Glutamatergic neuron (in vitro differentiated cells): ENCODE results near the gene ULBP3. TPM values are rescaled to one million over a fixed set of nuclear protein-coding genes. Genes with fewer than 3 reads are reported as not detected.

Source experiments
- DNase-seq: peaks from one replicate; pipeline ENCODE4 v3.0.0; 2022
- H3K27ac Mint-ChIP-seq: one replicate; pipeline ENCODE4 v1.8.0; 2020; ENCODE audit warnings: mild to moderate bottlenecking, mixed read lengths, inconsistent platforms; ENCODE audit not compliant: unreplicated experiment
- H3K27me3 Mint-ChIP-seq: one replicate; pipeline ENCODE4 v1.8.0; 2020; ENCODE audit warnings: mild to moderate bottlenecking, moderate library complexity, mixed read lengths, inconsistent platforms; ENCODE audit not compliant: unreplicated experiment
- H3K36me3 Mint-ChIP-seq: one replicate; pipeline ENCODE4 v1.8.0; 2020; ENCODE audit warnings: mild to moderate bottlenecking, mixed read lengths, inconsistent platforms; ENCODE audit not compliant: unreplicated experiment
- H3K4me1 Mint-ChIP-seq: one replicate; pipeline ENCODE4 v1.8.0; 2020; ENCODE audit warnings: mild to moderate bottlenecking, low read depth, mixed read lengths, inconsistent platforms; ENCODE audit not compliant: unreplicated experiment
- H3K4me3 Mint-ChIP-seq: one replicate; pipeline ENCODE4 v1.8.0; 2020; ENCODE audit warnings: mild to moderate bottlenecking, mixed read lengths, inconsistent platforms; ENCODE audit not compliant: unreplicated experiment
- H3K9me3 Mint-ChIP-seq: one replicate; pipeline ENCODE4 v1.8.0; 2020; ENCODE audit warnings: mild to moderate bottlenecking, moderate library complexity, mixed read lengths, inconsistent platforms; ENCODE audit not compliant: unreplicated experiment
- CTCF ChIP-seq: fragments of 200-600 bp; sonication (generic); IDR thresholded peaks from one replicate; pipeline ENCODE4 v1.5.0; 2021; ENCODE audit not compliant: partially characterized antibody, unreplicated experiment
- total RNA-seq: library from RNA; stranded (reverse); fragmentation: NEBNext Ultra II Directional; extraction: Animal tissue kit (Norgen Biotek cat#: 25700); gene quantifications from one replicate; pipeline ENCODE4 v1.2.1, GENCODE V29; 2021; ENCODE audit not compliant: unreplicated experiment

The ULBP3 gene
- total RNA-seq, 1 donor from 2014 or later, result 7.5 TPM

GRCh38 chr6:150032598-150032997, 36.3 kb downstream of the ULBP3 start:
- Mint-ChIP-seq H3K27me3 (peaks cover 21% of the 10 kb centered on the region), H3K4me3 (no peak overlapping the region), H3K4me1 (peaks cover 5% of the 10 kb centered on the region), H3K27ac (no peak overlapping the region), H3K9me3 (peaks cover 5% of the 10 kb centered on the region), H3K36me3 (no peaks in the 10 kb centered on the region)
- no peak for DNase-seq
- TF ChIP-seq CTCF, result no peak

- no peaks in the 10 kb centered on the region for H3K36me3 Mint-ChIP-seq
Measured at GRCh38 chr6:150030611-150031010, 38.3 kb downstream of the ULBP3 start.

GRCh38 chr6:150029749-150030148, 39.2 kb downstream of the ULBP3 start:
- DNase-seq, result no peak
- Mint-ChIP-seq H3K4me3 (no peak overlapping the region), H3K27me3 (peaks cover 13% of the 10 kb centered on the region), H3K9me3 (peaks cover 5% of the 10 kb centered on the region), H3K4me1 (peaks cover 3% of the 10 kb centered on the region), H3K36me3 (no peaks in the 10 kb centered on the region), H3K27ac (no peak overlapping the region)
- TF ChIP-seq CTCF, result no peak

More at GRCh38 chr6:150030611-150031010, 38.3 kb downstream of the ULBP3 start:
- H3K9me3 Mint-ChIP-seq, result peaks cover 4% of the 10 kb centered on the region
- peaks cover 15% of the 10 kb centered on the region for H3K27me3 Mint-ChIP-seq
- peaks cover 3% of the 10 kb centered on the region for H3K4me1 Mint-ChIP-seq
- DNase-seq, result no peak
- no peak overlapping the region for H3K27ac Mint-ChIP-seq
- TF ChIP-seq CTCF, result no peak
- no peak overlapping the region for H3K4me3 Mint-ChIP-seq

GRCh38 chr6:150029276-150029675, 39.6 kb downstream of the ULBP3 start:
- H3K4me3 Mint-ChIP-seq, result no peak overlapping the region
- peaks cover 15% of the 10 kb centered on the region for H3K27me3 Mint-ChIP-seq
- no peak for TF ChIP-seq CTCF
- peaks cover 5% of the 10 kb centered on the region for H3K9me3 Mint-ChIP-seq
- H3K36me3 Mint-ChIP-seq, result no peaks in the 10 kb centered on the region
- DNase-seq, result no peak
- H3K4me1 Mint-ChIP-seq, result peaks cover 3% of the 10 kb centered on the region
- no peak overlapping the region for H3K27ac Mint-ChIP-seq

GRCh38 chr6:150028799-150029198, 40.1 kb downstream of the ULBP3 start:
- Mint-ChIP-seq H3K36me3 (no peaks in the 10 kb centered on the region), H3K4me1 (peaks cover 3% of the 10 kb centered on the region), H3K27me3 (peaks cover 15% of the 10 kb centered on the region), H3K9me3 (peaks cover 5% of the 10 kb centered on the region), H3K27ac (no peak overlapping the region), H3K4me3 (no peak overlapping the region)
- no peak for TF ChIP-seq CTCF
- DNase-seq, result no peak
